ENCODE results near the gene MEA1. TPM values are rescaled to one million over a fixed set of nuclear protein-coding genes. Genes with fewer than 3 reads are reported as not detected.
"Not testable (repeated sequence)": the region's sequence is repeated elsewhere in the genome, so short reads cannot be mapped to it uniquely, and the experiment has no call there.

Gene MEA1
- total RNA-seq, 1 donor from 2014 or later: 54.2 TPM

GRCh38 chr6:43005844-43006243 is 7.9 kb downstream of the MEA1 start:
- Mint-ChIP-seq H3K27me3 (ENCODE audit: low read depth, unreplicated experiment) (no peaks in the 10 kb centered on the region), H3K9me3 (ENCODE audit: unreplicated experiment) (no peaks in the 10 kb centered on the region), H3K4me3 (ENCODE audit: unreplicated experiment) (no peak overlapping the region), H3K4me1 (ENCODE audit: low read depth, unreplicated experiment) (no peaks in the 10 kb centered on the region), H3K36me3 (ENCODE audit: low read depth, unreplicated experiment) (peaks cover 12% of the 10 kb centered on the region), H3K27ac (ENCODE audit: unreplicated experiment) (no peak overlapping the region)
- Histone ChIP-seq H2AFZ (ENCODE audit: low read depth, low read length) (no peak overlapping the region), H3K4me1 (ENCODE audit: insufficient read depth, low read length) (no peaks in the 10 kb centered on the region), H4K20me1 (ENCODE audit: insufficient read depth, low read length) (peaks cover 15% of the 10 kb centered on the region), H3K9ac (ENCODE audit: low read length) (no peak overlapping the region), H3K27me3 (ENCODE audit: insufficient read depth, low read length) (no peaks in the 10 kb centered on the region), H3K36me3 (ENCODE audit: insufficient read depth, low read length) (peaks cover 31% of the 10 kb centered on the region), H3K9me3 (ENCODE audit: insufficient read depth, low read depth, low read length) (no peaks in the 10 kb centered on the region), H3K4me2 (ENCODE audit: low read length) (no peak overlapping the region), H3K79me2 (ENCODE audit: insufficient read depth, low read length) (peaks cover 2% of the 10 kb centered on the region), H3K27ac (ENCODE audit: low read depth, low read length) (no peak overlapping the region), H3K4me3 (ENCODE audit: insufficient read depth, low read depth, low read length) (no peak overlapping the region)
- FAIRE-seq: no peak
- no peak for DNase-seq (ENCODE audit: low read depth)
- no peak for TF ChIP-seq CTCF (IDR thresholded peaks at IDR 0.05; ENCODE audit: insufficient read depth, low read depth, low read length)
- no peak for TF ChIP-seq EZH2 (IDR thresholded peaks at IDR 0.05; ENCODE audit: insufficient read depth, low read length)

DNA sequence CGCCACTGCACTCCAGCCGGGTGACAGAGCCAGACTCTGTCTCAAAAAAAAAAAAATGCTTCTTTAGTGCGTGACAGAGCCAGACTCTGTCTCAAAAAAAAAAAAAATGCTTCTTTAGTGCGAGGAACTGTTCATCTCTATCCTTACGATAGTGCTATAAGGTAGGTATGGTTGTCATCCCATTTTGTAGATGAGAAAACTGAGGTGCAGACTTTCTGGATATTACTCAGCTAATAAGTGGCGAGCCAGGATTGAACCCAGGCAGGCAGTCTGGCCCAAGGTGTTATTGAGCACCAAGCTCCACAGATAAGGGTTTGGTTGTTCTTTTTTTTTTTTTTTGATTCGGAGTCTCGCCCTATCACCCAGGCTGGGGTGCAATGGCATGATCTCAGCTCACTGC is 11.9 kb downstream of the MEA1 start:
- H2AFZ ChIP-seq (ENCODE audit: low read depth, low read length): no peak overlapping the region
- Mint-ChIP-seq H3K36me3 (ENCODE audit: low read depth, unreplicated experiment) (peaks cover 6% of the 10 kb centered on the region), H3K4me1 (ENCODE audit: low read depth, unreplicated experiment) (no peaks in the 10 kb centered on the region), H3K27ac (ENCODE audit: unreplicated experiment) (no peak overlapping the region), H3K9me3 (ENCODE audit: unreplicated experiment) (no peaks in the 10 kb centered on the region), H3K4me3 (ENCODE audit: unreplicated experiment) (no peak overlapping the region), H3K27me3 (ENCODE audit: low read depth, unreplicated experiment) (no peaks in the 10 kb centered on the region)
- no peak for TF ChIP-seq CTCF (IDR thresholded peaks at IDR 0.05; ENCODE audit: insufficient read depth, low read depth, low read length)
- H3K9me3 ChIP-seq (ENCODE audit: insufficient read depth, low read depth, low read length): no peaks in the 10 kb centered on the region
- no peaks in the 10 kb centered on the region for H3K27me3 ChIP-seq (ENCODE audit: insufficient read depth, low read length)
- peaks cover 9% of the 10 kb centered on the region for H3K79me2 ChIP-seq (ENCODE audit: insufficient read depth, low read length)
- H3K4me3 ChIP-seq (ENCODE audit: insufficient read depth, low read depth, low read length): no peak overlapping the region
- no peak for FAIRE-seq
- no peak for DNase-seq (ENCODE audit: low read depth)
- H3K4me1 ChIP-seq (ENCODE audit: insufficient read depth, low read length): no peaks in the 10 kb centered on the region
- H3K9ac ChIP-seq (ENCODE audit: low read length): no peak overlapping the region
- H3K36me3 ChIP-seq (ENCODE audit: insufficient read depth, low read length): peaks cover 6% of the 10 kb centered on the region
- peaks cover 11% of the 10 kb centered on the region for H4K20me1 ChIP-seq (ENCODE audit: insufficient read depth, low read length)
- no peak overlapping the region for H3K4me2 ChIP-seq (ENCODE audit: low read length)
- H3K27ac ChIP-seq (ENCODE audit: low read depth, low read length): no peak overlapping the region

- DNase-seq (ENCODE audit: low read depth); H3K36me3 Mint-ChIP-seq (ENCODE audit: low read depth, unreplicated experiment); H3K4me1 ChIP-seq (ENCODE audit: insufficient read depth, low read length); H3K4me2 ChIP-seq (ENCODE audit: low read length); FAIRE-seq; H3K27ac ChIP-seq (ENCODE audit: low read depth, low read length); H3K4me3 Mint-ChIP-seq (ENCODE audit: unreplicated experiment); H3K27me3 Mint-ChIP-seq (ENCODE audit: low read depth, unreplicated experiment); H3K36me3 ChIP-seq (ENCODE audit: insufficient read depth, low read length); H3K4me3 ChIP-seq (ENCODE audit: insufficient read depth, low read depth, low read length); H3K9me3 ChIP-seq (ENCODE audit: insufficient read depth, low read depth, low read length); H2AFZ ChIP-seq (ENCODE audit: low read depth, low read length); H3K27ac Mint-ChIP-seq (ENCODE audit: unreplicated experiment); H3K9ac ChIP-seq (ENCODE audit: low read length); H3K4me1 Mint-ChIP-seq (ENCODE audit: low read depth, unreplicated experiment); H3K9me3 Mint-ChIP-seq (ENCODE audit: unreplicated experiment); H3K27me3 ChIP-seq (ENCODE audit: insufficient read depth, low read length): not testable (repeated sequence)
- peaks cover 12% of the 10 kb centered on the region for H4K20me1 ChIP-seq (ENCODE audit: insufficient read depth, low read length)
- H3K79me2 ChIP-seq (ENCODE audit: insufficient read depth, low read length): peaks cover 16% of the 10 kb centered on the region
These were observed 15.5 kb downstream of the MEA1 start for GRCh38 chr6:42998205-42998604.

Data from astrocyte (in vitro differentiated cells and primary cell).